Measurements from ENCODE around the gene PKD1L1.

DNA sequence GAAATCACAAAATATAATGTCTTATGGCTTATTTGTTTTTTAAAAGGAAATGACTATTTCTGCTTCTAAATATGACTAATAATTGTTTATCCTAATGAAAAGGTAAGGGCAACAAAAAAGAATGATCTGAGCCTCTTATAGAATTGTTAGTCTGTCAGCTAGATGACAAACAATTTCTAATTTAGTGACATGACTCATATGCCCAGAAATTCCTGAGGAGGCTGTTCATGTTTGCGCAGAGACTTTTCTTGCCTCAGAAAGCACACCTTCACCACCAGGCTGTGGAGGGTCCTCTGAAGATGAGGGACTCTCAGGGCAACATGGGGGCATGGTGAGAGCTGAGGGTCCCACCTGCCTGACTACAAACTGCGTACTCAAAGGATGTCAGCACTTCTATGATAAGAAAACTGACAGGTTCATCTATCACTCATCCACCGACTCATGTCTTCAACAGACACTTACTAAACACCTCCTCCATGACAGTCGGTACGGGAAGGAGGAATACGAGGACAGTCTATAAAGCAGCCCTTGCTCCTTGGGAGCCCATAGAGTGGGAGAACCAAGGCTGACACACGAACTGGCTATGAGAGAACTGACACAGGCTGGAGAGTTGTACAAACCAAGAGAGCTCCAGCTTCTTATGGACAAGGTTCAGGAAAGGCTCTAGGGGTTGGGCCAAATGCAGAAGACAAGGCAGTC lies 102.0 kb downstream of the PKD1L1 start:
- no peak for TF ChIP-seq MAX (IDR thresholded peaks at IDR 0.05; ENCODE audit: low read depth, low read length)
- TF ChIP-seq POLR2A (IDR thresholded peaks at IDR 0.05; ENCODE audit: extremely low read depth, insufficient read length): no peak
- TF ChIP-seq, protein P1, sequence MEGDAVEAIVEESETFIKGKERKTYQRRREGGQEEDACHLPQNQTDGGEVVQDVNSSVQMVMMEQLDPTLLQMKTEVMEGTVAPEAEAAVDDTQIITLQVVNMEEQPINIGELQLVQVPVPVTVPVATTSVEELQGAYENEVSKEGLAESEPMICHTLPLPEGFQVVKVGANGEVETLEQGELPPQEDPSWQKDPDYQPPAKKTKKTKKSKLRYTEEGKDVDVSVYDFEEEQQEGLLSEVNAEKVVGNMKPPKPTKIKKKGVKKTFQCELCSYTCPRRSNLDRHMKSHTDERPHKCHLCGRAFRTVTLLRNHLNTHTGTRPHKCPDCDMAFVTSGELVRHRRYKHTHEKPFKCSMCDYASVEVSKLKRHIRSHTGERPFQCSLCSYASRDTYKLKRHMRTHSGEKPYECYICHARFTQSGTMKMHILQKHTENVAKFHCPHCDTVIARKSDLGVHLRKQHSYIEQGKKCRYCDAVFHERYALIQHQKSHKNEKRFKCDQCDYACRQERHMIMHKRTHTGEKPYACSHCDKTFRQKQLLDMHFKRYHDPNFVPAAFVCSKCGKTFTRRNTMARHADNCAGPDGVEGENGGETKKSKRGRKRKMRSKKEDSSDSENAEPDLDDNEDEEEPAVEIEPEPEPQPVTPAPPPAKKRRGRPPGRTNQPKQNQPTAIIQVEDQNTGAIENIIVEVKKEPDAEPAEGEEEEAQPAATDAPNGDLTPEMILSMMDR (IDR thresholded peaks at IDR 0.05; ENCODE audit: low read depth, low read length): no peak

Data from NB4 (cell line).